Measurements from ENCODE around the gene PDE8A.

PDE8A gene

DNA sequence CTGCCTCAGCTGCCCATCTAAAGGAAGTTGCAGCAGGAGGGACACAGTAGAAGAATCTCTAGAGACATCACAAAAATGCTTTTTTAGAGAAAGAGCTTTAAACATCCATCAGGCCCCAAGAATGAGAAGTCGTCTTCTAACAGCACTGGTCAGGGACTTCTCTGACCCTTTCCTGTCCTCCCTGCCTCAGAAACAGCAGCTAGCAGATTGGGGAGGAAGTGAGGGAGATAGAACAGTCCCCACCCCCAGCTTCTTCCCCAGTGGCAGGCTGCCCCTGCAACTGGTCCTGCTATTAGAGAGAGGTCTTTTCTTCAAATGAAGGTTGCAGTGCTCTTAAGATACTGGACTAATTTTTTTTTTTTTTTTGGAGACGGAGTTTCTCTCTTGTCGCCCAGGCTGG, 55.1 kb downstream of the PDE8A start:
- DNase-seq, result no peak

DNA sequence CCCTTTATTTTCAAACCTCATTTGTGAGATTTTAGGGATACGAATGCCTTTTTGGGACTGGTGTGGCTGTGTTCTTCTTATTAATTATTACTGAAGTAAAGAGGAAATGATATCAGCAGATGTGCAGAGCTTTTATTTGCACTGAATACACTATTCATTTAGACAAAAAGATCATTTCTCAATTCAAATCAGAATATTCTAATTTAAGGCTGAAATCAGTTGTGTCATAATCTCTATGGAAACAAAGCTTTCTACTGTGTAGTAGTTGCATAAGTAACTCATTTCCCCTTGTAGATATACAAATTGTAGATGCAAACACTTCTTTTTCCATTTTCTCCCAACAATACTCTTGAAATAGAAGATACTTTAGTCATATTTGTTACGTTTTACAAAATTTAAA, 56.0 kb downstream of the PDE8A start:
- no peak for DNase-seq

DNA sequence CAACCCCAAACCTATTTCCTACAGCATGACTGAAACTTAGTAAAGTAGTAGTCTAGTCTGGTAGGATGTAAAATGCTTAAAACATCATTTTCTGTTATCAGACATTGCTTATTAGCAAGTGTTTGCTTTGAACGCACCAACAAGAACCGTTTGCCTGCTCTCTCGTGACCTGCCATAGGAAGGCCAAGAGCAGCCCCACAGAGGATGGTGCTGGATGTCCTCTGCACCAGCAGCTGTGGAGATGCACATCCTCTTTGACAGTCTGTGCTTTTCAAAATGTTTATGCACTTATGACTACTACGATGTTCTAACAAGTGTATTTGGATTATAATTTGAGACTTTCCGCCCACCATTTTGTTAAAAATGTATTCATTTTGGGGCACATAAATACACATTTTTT, 59.6 kb downstream of the PDE8A start:
- DNase-seq, result no peak

DNA sequence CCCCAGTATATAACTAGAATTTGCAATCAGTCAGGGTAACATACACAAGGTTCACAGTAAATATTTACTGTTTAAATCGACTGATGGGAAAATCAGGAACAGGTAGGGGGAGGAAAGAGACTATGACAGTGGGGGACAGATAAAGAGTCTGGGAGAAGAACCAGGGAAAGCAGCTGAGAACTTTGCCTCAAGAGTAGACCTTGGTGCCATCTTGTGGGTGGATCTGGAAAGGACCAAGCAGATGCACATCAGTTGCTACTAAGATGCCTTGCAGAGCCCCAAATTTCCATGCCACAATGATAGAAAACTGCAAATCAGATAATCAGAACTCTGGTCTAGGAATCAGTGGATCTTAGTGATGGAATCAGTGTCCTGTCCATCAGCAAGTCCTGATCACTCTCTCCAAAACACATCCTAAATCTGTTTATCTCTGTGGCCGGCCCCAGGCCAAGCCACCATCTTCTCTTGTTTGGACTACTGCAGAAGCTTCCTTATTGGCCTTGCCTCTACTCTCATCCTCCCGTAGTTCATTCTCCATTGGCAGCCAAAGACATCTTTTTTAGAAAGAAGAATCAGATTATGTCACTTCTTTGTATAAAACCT, 62.7 kb downstream of the PDE8A start:
- peak; percentile 62 for DNase-seq

DNA sequence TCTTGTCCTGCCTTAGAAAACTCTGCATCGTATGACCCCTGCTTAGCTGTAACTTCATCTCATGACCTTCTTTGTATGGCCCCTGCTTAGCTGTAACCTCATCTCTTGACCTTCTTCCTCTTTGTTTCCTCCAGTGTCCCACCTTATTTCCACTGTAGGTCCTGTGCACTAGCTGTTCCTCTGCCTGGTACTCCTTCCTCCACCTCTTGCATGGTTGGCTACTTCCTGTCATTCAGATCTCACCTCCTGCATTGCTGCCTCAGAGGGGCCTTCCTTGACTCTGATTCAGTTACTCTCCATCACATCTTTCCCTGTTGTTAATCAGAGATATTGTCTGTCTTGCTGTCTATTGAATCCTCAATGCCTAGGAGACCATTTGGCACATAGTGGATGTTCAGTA, 63.2 kb downstream of the PDE8A start:
- no peak for DNase-seq

DNA sequence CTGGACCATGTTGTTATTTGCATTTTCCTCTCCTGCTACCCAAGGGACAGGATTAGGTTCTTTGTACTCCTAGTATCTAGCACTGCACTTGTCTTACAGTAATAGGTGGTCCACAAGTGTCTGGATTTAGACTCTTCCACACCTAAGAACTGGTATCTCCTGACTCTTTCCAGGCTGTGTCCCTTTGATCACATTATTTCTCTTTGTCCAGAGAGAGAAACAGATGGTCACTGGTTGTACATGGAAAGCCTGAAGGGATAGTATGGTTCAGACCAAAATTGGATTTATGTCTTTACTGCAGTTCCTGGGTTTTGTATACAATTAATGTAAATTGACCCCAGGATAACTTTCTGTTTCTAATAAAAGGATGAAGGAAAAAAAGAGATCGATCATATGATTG, 64.0 kb downstream of the PDE8A start:
- no peak for DNase-seq

DNA sequence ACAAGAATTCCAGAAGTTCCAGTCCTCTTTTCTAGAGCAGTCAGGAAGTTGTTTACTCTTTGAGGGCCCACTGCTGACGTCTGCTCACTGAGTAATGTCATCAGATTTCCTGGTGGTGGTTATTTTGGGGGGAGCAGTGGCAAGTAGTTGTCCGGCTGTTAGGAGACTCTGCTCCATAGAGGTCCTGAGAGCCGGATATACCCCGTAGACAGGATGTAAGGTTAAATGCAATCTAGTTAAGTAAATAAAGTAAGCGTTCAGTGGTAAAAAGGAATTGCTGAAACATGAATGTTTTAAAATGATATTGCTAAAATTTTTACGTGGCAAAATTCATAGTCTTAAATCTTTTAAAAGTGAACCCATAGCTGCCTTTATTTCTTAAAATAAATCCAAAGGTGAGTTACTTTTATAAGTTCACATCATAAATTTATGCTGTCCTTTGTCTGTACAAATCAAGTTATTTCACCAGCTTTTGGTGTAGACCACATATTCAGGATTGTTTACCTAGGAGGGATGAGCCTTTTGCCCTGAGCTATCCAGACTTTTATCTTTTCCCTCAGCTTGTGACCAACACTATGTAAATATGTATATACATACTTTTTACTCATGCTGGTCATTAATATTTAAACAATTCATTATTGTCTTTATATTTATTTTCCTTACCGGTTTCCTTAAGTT, 65.8 kb downstream of the PDE8A start:
- peak; percentile 14 for DNase-seq

DNA sequence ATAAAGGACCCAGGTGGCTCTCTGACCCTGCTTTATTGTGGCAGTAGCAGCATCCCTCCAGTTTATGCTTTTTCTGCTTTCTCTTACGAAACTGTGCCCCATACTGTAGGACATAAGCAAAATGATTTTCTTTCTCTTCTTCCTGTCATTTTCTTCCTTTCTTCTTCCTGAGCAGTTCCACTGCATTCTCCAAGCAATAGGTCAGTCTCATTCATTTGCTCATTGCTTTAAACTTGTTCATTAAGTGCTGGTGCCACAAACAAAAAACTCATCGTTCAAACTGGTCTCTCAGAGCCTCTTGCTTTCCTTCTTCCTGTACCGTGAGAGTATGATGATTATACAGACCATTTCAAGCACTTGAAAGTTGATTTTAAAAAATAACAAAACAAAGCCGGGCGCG, 66.8 kb downstream of the PDE8A start:
- no peak for DNase-seq

DNA sequence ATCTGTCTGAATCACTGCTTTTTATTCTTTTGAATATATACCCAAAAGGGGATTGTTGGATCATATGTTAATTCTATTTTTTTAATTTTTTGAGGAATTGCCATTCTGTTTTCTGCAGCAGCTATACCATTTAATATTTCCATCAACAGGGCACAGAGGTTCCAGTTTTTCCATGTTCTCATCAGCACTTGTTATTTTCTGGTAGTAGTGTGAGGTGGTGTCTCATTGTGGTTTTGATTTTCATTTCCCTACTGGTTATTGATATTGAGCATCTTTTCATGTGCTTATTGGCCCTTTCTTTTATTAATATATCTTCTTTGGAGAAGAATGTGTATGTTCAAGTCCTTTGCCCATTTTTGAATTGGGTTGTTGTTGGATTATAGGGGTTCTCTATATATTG, 68.1 kb downstream of the PDE8A start:
- DNase-seq, result no peak

DNA sequence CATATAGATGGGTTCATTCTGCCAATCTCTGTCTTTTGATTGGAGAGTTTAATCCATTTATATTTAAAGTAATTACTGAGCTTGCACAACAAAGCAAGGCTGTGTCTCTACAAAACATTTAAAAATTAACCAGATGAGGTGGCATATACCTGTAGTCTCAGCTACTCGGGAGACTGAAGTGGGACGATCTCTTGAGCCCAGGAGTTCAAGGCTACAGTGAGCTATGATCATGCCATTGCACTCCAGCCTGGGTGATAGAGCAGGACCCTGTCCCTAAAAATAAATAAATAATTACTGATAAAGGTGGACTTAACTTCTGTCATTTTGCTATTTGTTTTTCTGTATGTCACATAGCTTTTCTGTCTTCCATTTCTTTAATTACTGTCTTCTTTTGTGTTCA, 78.1 kb downstream of the PDE8A start:
- no peak for DNase-seq

DNA sequence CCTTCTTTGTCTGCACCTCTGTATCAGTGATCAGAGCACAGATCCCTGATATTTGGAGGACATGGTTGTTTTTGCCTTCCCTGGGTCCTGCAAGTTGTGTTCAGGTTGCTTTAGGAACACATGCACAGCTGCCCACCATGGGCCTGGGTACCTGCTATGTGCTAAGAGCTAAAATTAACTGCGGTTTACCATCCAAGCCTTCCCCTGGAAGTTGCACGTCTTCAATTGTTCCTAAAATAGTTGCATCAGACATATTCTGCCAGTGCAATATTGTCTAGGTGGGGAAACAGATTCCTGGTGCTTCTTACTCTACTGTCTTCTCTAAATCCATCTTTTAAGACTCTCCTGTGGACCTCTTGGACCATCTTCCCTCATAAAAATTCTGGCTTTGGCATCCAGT, 80.9 kb downstream of the PDE8A start:
- no peak for DNase-seq

DNA sequence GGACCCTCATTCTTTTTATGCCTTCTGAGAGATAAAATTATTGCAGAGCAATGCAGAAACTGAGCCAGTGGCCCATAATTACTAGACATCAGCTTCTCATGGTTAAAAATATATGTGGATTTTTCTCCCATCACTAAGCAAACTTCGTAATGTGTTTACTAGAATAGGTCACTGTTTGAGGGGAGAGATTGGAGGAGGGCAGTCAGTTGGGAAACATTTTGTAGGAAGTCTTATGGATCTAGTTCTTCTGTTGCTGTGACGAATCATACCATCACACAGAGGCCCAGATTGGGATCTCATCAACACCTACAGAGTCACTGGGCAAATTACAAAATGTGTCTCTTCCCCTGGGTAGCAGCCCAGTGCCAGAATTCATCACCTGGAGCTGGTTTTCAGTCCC, 81.4 kb downstream of the PDE8A start:
- no peak for DNase-seq

DNA sequence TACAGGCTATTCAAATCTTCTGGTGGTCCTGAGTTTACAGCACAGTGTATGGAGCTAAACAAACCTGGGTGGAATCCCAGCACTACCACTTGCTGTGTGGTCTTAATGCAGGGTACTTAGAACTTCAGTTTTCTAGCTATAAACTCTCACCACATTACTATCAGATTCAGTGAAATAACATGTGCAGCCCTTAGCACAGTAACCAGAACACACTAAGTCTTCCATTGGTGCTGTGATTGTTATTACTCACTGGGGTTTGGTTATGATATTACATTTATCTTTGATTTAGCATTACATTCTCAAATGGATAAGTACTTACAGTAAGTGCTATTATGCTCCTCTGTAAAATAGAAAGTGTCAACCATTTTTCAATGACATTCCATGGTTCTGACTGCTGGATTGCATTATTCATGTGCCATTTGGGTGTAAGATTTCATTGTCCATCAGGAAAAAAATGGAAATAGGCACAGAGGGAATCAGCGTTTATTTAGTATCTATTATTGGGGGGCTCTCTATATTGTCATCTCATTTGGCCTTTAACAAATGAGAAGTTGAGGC, 81.9 kb downstream of the PDE8A start:
- no peak for DNase-seq

DNA sequence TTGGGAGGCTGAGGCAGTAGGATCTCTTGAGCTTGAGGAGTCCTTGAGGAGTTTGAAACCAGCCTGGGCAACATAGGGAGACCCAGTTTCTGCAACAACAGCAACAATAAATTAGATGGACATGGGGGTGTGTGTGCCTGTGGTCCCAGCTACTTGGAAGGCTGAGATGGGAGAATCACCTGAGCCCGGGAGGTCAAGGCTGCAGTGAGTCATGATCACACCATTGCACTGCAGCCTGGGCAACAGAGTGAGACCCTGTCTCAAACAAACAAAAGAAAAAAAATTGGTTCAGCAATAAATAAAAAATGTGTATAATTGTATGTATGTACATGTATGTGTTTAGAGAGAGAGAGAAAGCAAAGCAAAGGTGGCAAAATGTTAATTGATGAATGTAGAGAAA, 83.1 kb downstream of the PDE8A start:
- DNase-seq, result no peak

DNA sequence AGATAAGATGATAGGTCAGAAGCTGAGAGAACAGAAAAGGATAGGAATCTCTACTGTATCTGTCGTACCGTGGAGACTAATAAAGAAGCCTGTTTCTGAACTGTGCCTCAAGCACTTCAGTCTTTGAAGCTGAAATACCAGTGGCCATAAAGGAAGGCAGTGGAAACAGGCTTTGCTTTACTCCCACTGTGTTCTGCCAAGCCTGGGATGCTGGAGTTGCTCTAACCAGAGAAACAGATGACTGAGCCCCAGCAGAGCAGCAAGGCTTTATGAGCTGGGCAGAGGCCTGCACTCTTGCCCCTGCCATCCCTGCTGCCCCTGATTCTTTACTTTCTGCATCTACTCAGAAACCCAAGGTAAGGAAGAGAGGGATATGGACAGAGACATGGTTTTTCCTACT, 89.4 kb downstream of the PDE8A start:
- no peak for DNase-seq

DNA sequence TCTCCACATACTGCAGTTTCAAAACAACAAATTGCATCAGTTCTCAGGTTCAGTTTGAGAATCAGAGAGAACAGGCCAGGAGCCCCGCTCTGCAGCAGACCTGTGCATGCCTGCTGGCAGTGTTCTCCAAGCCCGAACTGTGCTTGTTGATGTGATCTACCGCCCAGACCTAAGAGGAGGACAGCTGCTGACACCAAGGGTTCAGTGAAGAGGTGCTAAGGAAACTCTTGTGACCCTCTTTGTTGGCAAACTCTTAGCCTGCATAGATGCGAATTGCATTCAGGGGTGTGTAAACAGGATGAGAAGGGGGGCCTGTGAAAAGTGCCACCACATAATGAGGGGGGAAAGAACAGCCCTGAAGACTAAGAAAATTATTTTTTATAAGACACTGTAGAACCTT, 89.8 kb downstream of the PDE8A start:
- no peak for DNase-seq

DNA sequence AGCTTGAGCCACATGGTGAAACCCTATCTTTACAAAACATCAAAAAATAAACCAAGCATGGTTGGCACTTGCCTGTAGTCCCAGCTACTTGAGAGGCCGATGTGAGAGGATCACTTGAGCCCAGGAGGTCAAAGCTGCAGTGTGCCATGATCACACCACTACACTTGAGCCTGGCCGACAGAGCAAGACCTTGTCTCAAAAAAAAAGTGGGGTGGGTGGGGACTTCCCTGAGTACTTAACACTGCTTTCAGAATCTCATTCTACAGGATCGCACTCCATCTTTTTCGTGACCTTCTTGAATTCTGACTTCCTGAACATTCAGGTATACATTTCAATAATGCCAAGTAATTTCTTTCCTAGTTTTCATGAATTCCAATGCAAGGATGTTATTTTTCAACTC, 91.3 kb downstream of the PDE8A start:
- no peak for DNase-seq

DNA sequence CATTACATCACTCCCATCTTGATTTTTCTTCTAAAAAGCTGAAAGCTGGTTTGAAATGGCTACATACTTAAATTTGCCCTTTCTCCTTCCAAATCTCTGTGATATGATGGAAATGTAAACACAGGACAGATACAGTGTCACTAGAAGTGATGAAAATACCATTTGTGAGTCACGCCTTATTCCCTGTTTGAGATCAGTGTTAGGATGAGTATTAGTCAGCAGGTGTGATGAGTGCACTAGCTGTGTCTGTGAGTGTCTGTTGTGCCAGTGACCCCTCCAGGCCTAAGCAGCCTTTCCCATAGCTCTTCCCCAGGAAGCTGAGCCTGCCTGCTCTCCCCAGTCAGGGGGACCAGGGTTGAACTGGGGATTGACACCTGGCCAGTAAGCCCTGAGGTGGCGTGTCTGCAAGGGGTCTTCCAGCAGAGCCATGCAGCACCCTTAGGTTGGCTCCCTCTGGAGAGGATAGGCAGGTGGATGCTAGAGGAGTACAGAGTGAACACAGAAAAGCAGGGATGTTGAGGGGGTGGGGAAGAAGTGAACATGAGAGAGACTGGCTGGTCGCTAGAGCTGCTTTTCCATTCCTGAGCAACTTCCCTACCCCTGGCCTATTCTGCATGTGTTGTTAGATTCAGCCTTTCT, 92.0 kb downstream of the PDE8A start:
- DNase-seq, result no peak

DNA sequence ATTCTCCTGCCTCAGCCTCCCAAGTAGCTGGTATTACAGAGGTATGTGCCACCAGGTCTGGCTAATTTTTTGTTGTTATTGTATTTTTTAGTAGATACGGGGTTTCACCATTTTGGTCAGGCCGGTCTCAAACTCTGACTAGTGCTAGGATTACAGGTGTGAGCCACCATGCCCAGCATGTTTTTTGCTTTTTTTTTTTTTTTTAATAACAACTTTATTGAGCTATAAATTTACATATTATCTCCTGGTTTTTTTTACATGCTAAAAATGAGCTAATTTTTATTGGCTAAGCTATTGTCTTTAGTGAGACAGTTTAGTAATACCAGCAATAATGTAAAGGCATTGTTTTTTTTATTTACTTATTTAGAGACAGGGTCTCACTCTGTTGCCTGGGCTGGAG, 105.2 kb downstream of the PDE8A start:
- no peak for DNase-seq

DNA sequence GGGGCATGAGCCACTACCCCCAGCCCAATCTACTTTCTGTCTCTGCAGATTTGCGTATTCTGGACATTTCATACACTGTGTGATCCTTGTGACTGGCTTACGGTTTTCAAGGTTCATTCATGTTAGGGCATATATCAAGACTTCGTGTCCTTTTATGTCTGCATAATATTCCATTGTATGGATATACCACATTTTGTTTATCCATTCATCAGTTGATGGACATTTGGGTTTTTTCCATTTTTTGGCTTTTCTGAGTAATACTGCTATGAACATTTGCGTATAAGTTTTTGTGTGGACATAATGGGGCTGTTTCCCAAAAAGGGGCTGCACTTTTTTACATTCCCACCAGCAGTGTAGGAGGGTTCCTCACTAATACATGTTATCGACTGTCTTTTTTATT, 106.6 kb downstream of the PDE8A start:
- no peak for DNase-seq

DNA sequence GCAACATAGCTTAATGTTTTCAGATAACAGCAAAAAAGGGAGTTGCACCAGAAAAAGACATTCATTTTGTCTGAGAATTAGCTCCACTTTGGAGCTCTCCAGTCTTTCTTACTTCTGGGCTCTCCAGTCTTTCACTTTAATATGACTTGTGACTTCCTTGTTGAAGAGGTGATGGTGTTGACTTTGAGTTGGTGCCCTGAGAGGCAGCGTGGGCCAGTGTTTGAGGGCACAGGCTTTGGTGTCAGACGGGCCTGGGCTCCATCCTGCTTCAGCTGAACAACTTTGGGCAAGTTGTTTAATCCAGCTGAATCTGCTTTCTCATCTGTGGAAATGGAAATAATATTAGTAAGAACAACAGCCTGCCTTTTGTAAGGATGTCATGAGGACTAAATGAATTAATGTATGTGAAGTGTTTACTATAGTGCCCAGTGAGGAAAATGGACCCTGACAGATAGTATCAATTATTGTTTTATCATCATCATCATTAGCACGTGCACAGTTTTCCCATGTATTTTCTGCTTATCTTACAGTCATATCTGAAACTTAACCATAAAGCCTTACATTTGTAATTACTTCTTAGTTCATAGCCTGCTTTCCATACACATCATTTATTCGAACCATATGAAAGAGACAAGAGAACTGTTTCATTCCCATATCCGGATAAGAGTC, 108.4 kb downstream of the PDE8A start:
- no peak for DNase-seq

DNA sequence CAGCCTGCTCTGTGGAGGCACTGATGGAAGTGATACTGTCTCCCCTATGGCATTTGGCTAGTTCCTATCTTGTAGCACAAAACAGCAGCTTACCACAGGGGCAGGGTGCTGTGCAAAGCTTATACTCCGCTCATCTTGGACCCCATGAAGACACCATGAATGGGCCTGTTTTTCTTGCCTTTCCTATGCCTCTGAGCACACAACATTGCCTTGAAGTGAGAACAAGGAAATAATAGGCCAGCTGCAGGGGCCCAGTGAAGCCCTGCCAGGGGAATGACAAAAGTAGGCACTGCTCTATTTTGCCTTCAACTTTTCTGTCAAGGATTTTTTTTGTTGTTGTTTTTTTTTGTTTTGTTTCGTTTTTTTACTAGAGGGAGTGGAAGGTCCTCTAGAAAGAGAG, 110.3 kb downstream of the PDE8A start:
- no peak for DNase-seq

DNA sequence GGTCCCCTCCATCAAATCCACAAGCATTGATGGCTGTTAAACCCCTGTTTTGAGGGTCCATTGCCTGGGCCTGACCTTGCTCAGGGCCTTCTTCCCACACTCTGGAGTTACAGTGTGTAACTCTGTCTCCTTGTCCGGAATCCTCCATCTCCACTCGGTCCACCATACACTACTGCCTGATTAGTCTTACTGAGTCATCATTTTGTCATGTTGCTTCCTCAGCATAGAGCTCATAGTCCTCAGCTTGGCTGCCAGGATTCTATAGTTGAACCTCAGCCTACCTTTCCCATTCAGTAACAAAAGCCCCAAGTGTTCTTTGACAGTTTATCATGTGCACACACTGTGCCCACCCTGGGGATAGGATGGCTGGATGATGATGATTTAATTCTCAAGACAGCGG, 113.0 kb downstream of the PDE8A start:
- no peak for DNase-seq

DNA sequence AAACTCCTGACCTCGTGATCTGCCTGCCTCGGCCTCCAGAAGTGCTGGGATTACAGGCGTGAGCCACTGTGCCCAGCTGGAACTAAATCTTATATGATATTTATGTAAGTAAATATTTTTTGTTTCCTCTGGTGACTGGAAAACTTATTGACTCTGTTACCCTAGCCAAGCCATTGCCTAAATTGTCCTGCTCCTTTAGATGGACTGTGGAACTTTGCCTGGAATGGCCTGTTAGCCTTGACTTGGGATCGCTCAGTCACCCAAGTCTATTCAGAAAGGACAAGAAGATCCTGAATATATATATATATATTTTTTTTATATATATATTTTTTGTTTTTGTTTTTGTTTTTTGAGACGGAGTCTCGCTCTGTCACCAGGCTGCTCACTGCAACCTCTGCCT, 113.9 kb downstream of the PDE8A start:
- DNase-seq, result no peak

Data from CD4-positive, alpha-beta T cell treated with Interleukin-17A for 1 hour (primary cell).